ENCODE results near the gene PLXNA3.
"Not testable (repeated sequence)": the region's sequence is repeated elsewhere in the genome, so short reads cannot be mapped to it uniquely, and the experiment has no call there.

PLXNA3 gene

DNA sequence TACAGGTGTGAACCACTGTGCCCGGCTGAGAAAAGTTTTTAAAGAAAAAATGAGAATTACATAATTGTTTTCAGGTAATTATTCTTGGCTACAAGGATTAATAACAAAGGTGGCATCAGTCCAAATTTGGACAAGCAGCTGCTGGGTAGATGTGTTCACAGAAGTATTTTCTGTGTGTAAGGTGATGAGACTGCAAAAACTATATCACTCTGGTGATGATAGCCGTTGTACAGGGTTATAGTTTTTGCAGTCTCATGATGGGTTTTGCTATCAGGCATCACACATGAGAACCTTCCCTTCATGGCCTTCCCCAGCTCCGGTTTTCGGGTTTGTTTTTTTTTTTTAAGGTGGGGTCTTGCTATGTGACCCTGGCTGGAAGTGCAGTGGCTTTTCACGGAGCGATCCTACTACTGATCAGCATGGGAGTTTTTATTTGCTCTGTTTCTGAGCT lies 37.4 kb downstream of the PLXNA3 start:
- H3K4me1 ChIP-seq (ENCODE audit: control insufficient read depth, low read depth, low read length) = no peaks in the 10 kb centered on the region
- peaks cover 11% of the 10 kb centered on the region for H3K9me3 ChIP-seq (ENCODE audit: control insufficient read depth, low read depth, low read length)
- H3K36me3 ChIP-seq (ENCODE audit: control insufficient read depth, low read depth, low read length) = no peaks in the 10 kb centered on the region
- H3K4me3 ChIP-seq (ENCODE audit: low read length) = no peak overlapping the region
- H3K27ac ChIP-seq (ENCODE audit: low read length) = no peak overlapping the region
- no peak overlapping the region for H3K9ac ChIP-seq (ENCODE audit: low read length)
- H3K27me3 ChIP-seq (ENCODE audit: control insufficient read depth, insufficient read depth, low read length) = no peaks in the 10 kb centered on the region

DNA sequence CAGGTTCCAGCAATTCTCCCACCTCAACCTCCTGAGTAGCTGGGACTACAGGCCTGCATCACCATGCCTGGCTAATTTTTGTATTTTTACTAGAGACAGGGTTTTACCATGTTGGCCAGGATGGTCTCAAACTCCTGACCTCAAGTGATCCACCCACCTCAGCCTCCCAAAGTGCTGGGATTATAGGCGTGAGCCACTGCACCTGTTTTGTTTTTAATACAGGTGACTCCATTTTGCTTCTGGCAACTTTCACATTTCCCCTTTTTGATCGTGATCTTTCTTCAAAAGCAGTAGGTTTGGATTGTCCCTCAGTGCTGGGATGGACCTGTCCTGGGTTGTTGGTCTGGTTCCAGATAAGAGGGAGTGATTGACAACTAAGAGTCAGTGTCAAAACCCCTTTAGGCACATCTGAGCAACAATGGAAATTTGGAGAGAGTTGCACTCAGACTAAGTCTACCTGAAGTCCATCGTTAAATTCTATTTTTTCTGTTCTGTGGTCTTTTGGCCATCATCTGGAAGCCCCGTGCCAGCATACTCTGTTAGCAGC lies 38.6 kb downstream of the PLXNA3 start:
- H3K27ac ChIP-seq (ENCODE audit: low read length); H3K36me3 ChIP-seq (ENCODE audit: control insufficient read depth, low read depth, low read length); H3K27me3 ChIP-seq (ENCODE audit: control insufficient read depth, insufficient read depth, low read length); H3K9ac ChIP-seq (ENCODE audit: low read length); H3K4me1 ChIP-seq (ENCODE audit: control insufficient read depth, low read depth, low read length); H3K4me3 ChIP-seq (ENCODE audit: low read length): not testable (repeated sequence)
- peaks cover 11% of the 10 kb centered on the region for H3K9me3 ChIP-seq (ENCODE audit: control insufficient read depth, low read depth, low read length)

DNA sequence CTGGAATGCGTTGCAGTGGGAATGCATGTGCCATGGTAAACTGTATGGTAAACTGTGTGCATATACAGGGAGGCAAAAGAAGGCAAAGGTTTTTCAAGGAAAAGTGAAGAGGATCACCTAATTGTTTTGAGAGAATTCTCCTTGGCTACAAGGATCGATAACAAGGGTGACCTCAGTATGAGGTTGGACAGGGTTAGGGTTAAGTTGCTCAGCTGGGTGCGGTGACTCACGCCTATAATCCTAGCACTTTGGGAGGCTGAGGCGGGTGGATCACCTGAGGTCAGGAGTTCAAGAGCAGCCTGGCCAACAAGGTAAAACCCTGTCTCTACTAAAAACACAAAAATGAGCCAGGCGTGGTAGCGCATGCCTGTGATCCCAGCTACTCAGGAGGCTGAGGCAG lies 43.3 kb downstream of the PLXNA3 start:
- not testable (repeated sequence) for H3K36me3 ChIP-seq (ENCODE audit: control insufficient read depth, low read depth, low read length); H3K27me3 ChIP-seq (ENCODE audit: control insufficient read depth, insufficient read depth, low read length); H3K4me1 ChIP-seq (ENCODE audit: control insufficient read depth, low read depth, low read length); H3K27ac ChIP-seq (ENCODE audit: low read length); H3K9me3 ChIP-seq (ENCODE audit: control insufficient read depth, low read depth, low read length); H3K4me3 ChIP-seq (ENCODE audit: low read length); H3K9ac ChIP-seq (ENCODE audit: low read length)

DNA sequence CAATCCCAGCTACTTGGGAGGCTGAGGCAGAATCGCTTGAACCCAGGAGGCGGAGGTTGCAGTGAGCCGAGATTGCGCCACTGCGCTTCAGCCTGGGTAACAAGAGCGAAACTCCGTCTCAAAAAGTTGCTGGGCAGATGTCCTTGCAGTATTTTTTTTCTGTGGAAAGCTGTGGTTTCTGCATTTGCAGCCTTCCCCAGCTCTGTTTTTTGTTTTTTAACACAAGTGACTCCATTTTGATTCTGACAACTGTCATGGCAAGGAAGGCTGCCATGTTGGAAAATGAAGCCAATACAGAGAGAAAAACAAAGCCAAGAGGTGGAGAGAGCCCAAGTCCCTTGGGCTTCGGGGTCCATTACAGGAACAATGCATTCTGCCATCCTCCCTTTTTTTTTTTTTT lies 44.0 kb downstream of the PLXNA3 start:
- Histone ChIP-seq H3K27ac (ENCODE audit: low read length) (no peak overlapping the region), H3K27me3 (ENCODE audit: control insufficient read depth, insufficient read depth, low read length) (no peaks in the 10 kb centered on the region), H3K9ac (ENCODE audit: low read length) (no peak overlapping the region), H3K9me3 (ENCODE audit: control insufficient read depth, low read depth, low read length) (peaks cover 3% of the 10 kb centered on the region), H3K4me3 (ENCODE audit: low read length) (no peak overlapping the region), H3K4me1 (ENCODE audit: control insufficient read depth, low read depth, low read length) (no peaks in the 10 kb centered on the region), H3K36me3 (ENCODE audit: control insufficient read depth, low read depth, low read length) (no peaks in the 10 kb centered on the region)

DNA sequence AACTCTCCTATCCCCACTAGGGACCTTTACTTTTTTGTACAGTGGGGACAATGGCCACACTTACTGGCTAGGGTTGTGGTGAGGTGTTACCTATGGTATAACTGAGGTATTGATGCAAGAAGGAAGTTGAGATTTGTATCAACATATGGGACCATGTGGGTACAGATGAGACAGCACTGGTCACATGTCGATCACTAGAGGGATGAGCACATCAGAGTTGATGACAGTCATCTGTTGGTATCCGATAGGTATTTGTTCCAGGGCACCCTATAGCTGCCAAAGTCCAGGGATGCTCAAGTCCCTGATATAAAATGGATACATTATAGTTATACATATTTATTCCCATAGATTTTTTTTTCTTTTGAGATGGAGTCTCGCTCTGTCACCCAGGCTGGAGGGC lies 44.9 kb downstream of the PLXNA3 start:
- H3K4me3 ChIP-seq (ENCODE audit: low read length) = no peak overlapping the region
- H3K27ac ChIP-seq (ENCODE audit: low read length) = no peak overlapping the region
- no peak overlapping the region for H3K9ac ChIP-seq (ENCODE audit: low read length)
- no peaks in the 10 kb centered on the region for H3K36me3 ChIP-seq (ENCODE audit: control insufficient read depth, low read depth, low read length)
- H3K4me1 ChIP-seq (ENCODE audit: control insufficient read depth, low read depth, low read length) = no peaks in the 10 kb centered on the region
- no peaks in the 10 kb centered on the region for H3K27me3 ChIP-seq (ENCODE audit: control insufficient read depth, insufficient read depth, low read length)
- no peaks in the 10 kb centered on the region for H3K9me3 ChIP-seq (ENCODE audit: control insufficient read depth, low read depth, low read length)

DNA sequence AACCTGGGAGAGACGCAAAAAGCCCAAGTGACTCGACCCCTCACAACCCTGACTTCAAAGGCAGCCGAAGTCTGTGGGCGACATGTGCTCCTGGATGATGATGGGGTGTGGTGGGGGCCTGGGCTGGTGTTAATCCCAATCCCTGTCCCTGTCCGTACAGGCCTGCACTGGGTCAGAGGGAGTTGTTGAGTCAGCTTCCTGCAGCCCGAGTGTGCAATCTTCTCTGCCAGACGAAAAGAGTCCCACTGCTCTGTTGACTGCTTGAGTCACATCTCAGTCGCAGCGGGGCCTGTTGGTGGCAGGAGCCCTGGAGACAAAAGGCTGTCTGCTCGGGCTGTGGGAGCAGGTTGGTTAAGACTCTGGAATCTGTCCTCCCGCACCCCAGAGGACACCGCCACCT lies 47.7 kb downstream of the PLXNA3 start:
- no peaks in the 10 kb centered on the region for H3K4me1 ChIP-seq (ENCODE audit: control insufficient read depth, low read depth, low read length)
- H3K9me3 ChIP-seq (ENCODE audit: control insufficient read depth, low read depth, low read length) = peaks cover 4% of the 10 kb centered on the region
- H3K27ac ChIP-seq (ENCODE audit: low read length) = no peak overlapping the region
- no peaks in the 10 kb centered on the region for H3K27me3 ChIP-seq (ENCODE audit: control insufficient read depth, insufficient read depth, low read length)
- H3K4me3 ChIP-seq (ENCODE audit: low read length) = no peak overlapping the region
- no peak overlapping the region for H3K9ac ChIP-seq (ENCODE audit: low read length)
- H3K36me3 ChIP-seq (ENCODE audit: control insufficient read depth, low read depth, low read length) = no peaks in the 10 kb centered on the region

DNA sequence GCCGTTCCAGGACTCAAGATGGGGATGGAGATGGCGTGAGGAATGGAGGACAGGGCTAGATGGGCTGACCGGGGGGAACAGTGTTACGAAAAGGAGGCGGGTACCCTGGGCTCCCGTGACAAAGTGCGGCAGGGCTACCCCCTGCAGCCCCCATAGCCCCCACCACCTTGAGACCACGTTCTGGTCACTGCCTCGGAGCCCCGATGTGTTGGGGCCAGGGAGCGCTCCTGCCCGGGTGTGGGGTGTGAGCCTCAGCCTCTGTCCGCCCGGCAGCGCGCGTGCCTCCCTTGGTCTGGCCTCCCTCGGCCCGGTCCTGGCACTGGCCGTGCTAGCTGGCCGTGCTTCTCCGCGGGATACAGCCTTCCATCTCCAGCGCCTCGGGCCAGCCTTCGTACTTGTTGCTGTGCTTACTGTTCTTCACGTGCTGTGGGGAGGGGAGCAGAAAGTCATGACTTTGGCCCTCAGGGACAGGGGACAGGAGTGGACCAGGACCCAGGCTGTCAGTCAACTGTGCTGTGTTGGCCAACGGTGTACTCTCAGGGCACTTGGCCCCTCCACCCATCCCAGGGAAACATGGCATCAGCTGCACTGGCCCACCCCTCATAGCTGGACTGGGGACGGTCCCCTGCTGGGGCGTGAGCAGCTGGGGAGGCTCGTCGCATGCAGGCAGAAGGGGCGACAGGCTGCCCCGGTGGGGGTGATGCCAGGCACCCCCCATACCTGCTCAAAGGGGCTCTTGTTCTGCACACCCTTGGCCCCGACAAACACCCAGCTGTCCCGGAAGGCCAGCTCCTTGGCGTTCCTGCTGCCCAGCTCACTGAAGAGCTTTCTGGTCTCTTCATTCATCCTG lies 48.6 kb downstream of the PLXNA3 start:
- no peaks in the 10 kb centered on the region for H3K4me1 ChIP-seq (ENCODE audit: control insufficient read depth, low read depth, low read length)
- H3K27me3 ChIP-seq (ENCODE audit: control insufficient read depth, insufficient read depth, low read length) = no peaks in the 10 kb centered on the region
- no peak overlapping the region for H3K27ac ChIP-seq (ENCODE audit: low read length)
- H3K4me3 ChIP-seq (ENCODE audit: low read length) = no peak overlapping the region
- peaks cover 4% of the 10 kb centered on the region for H3K9me3 ChIP-seq (ENCODE audit: control insufficient read depth, low read depth, low read length)
- no peaks in the 10 kb centered on the region for H3K36me3 ChIP-seq (ENCODE audit: control insufficient read depth, low read depth, low read length)
- H3K9ac ChIP-seq (ENCODE audit: low read length) = no peak overlapping the region

DNA sequence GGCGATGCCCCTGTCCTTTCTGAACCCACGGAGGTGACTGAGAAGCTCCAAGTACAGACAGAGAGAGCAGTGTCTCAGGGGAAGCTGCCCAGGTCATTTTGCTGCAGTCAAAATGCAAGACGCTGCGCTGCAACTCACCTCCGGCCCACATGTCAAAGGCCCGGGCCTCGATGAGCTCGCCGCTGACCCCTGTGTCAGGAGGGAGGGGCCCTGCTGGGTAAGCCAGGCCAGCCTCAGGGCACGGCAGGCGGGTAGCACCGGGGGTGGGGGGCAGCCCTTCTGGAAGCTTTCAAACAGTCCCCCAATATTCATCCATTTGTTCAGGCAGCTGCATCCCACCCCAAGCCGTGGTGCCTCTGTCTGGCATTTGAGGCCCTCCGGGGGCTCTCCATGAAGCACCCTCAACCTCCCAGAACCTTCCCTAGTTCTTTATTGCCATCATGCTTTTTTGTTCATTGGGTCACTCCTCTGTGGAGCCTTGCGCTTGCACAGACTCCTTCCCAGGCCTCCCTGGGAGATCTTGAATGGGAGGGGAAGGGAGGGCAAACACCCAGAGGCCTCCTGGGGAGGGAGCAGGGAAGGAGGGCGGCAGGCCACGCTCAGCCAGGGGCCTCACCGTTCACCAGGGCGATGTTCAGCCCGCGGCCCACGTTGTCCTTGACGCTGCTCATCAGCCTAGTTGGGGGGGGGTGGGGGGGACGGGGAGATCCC lies 49.7 kb downstream of the PLXNA3 start:
- Histone ChIP-seq H3K27ac (ENCODE audit: low read length) (no peak overlapping the region), H3K4me3 (ENCODE audit: low read length) (no peak overlapping the region), H3K9me3 (ENCODE audit: control insufficient read depth, low read depth, low read length) (peaks cover 4% of the 10 kb centered on the region), H3K27me3 (ENCODE audit: control insufficient read depth, insufficient read depth, low read length) (no peaks in the 10 kb centered on the region), H3K4me1 (ENCODE audit: control insufficient read depth, low read depth, low read length) (no peaks in the 10 kb centered on the region), H3K36me3 (ENCODE audit: control insufficient read depth, low read depth, low read length) (no peaks in the 10 kb centered on the region), H3K9ac (ENCODE audit: low read length) (no peak overlapping the region)

DNA sequence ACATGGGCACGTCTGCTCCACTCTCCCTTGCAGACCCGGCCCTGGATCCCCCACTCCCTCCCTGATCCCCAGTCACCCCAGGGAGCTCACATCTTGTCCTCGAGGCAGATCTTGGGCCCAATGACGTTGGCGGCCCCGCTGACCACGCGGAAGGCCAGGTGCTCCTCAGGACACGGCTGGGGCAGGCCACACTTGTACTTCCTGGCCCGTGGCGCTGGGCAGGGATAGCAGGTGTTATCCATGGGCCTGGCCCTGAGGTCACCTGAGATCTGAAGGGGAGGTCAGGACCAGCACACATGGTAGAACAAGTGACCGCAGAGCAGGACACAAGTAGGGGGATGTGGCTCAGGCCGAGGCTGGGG lies 50.3 kb downstream of the PLXNA3 start:
- Histone ChIP-seq H3K27me3 (ENCODE audit: control insufficient read depth, insufficient read depth, low read length) (no peaks in the 10 kb centered on the region), H3K9ac (ENCODE audit: low read length) (no peak overlapping the region), H3K4me3 (ENCODE audit: low read length) (no peak overlapping the region), H3K4me1 (ENCODE audit: control insufficient read depth, low read depth, low read length) (no peaks in the 10 kb centered on the region), H3K9me3 (ENCODE audit: control insufficient read depth, low read depth, low read length) (peaks cover 4% of the 10 kb centered on the region), H3K36me3 (ENCODE audit: control insufficient read depth, low read depth, low read length) (no peaks in the 10 kb centered on the region), H3K27ac (ENCODE audit: low read length) (no peak overlapping the region)

DNA sequence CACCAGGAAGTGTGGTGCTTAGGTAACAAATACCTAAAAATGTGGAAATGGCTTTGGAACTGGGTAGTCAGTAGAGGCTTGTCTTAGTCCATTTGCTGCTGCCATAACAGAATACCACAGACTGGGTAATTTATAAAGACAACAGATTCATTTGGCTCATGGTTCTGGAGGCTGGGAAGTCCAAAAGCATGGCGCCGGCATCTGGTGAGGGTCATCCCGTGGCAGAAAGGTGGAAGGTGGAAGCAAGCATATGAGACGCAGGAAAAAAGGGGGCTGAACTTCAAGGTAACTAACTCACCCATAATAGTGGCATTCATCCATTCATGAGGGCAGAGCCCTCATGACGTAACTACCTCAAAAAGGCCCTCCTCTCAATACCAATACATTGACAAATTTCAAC lies 51.4 kb downstream of the PLXNA3 start:
- no peak overlapping the region for H3K27ac ChIP-seq (ENCODE audit: low read length)
- H3K4me1 ChIP-seq (ENCODE audit: control insufficient read depth, low read depth, low read length) = no peaks in the 10 kb centered on the region
- no peak overlapping the region for H3K9ac ChIP-seq (ENCODE audit: low read length)
- H3K9me3 ChIP-seq (ENCODE audit: control insufficient read depth, low read depth, low read length) = peaks cover 4% of the 10 kb centered on the region
- H3K27me3 ChIP-seq (ENCODE audit: control insufficient read depth, insufficient read depth, low read length) = no peaks in the 10 kb centered on the region
- H3K36me3 ChIP-seq (ENCODE audit: control insufficient read depth, low read depth, low read length) = no peaks in the 10 kb centered on the region
- no peak overlapping the region for H3K4me3 ChIP-seq (ENCODE audit: low read length)

DNA sequence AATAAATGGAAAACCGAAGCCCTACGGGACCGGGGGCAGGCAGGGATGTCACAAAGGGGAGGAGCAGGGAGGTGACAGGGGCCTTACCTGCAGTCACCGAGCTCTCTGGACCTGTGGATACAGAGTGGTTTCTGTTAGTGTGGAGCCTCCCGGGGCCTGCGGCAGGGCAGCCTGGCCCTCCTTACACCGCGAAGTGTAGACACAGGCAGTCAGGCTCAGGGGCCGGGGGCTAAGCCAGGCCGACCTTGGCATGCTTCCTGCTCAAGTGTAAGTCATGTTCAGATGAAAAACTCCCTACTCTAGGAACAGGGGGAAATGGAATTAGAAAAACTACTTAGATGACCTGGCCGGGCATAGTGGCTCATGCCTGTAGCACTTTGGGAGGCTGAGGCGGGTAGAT lies 53.7 kb downstream of the PLXNA3 start:
- Histone ChIP-seq H3K27me3 (ENCODE audit: control insufficient read depth, insufficient read depth, low read length) (no peaks in the 10 kb centered on the region), H3K4me1 (ENCODE audit: control insufficient read depth, low read depth, low read length) (no peaks in the 10 kb centered on the region), H3K36me3 (ENCODE audit: control insufficient read depth, low read depth, low read length) (no peaks in the 10 kb centered on the region), H3K9ac (ENCODE audit: low read length) (no peak overlapping the region), H3K9me3 (ENCODE audit: control insufficient read depth, low read depth, low read length) (peaks cover 4% of the 10 kb centered on the region), H3K27ac (ENCODE audit: low read length) (no peak overlapping the region), H3K4me3 (ENCODE audit: low read length) (no peak overlapping the region)

All from iPS-18a (cell line).